ENCODE data around the gene RAB22A.
A peak's percentile ranks its signal among the peaks of the same experiment; 100 is the strongest.

RAB22A gene

GRCh38 chr20:58300321-58300720, 9.2 kb upstream of the RAB22A start:
- Histone ChIP-seq H3K27me3 (ENCODE audit: control insufficient read depth in 5 of 5, insufficient read depth in 4 of 5, low read length in 5 of 5) (no peaks in the 10 kb centered on the region), H3K9me3 (ENCODE audit: control insufficient read depth in 5 of 5, low read length in 5 of 5) (no peaks in the 10 kb centered on the region), H3K27ac (ENCODE audit: low read depth, low read length) (no peak overlapping the region), H3K4me3 (ENCODE audit: low read depth in 1 of 5, low read length in 5 of 5) (no peak overlapping the region), H3K9ac (ENCODE audit: low read length in 5 of 5) (no peak overlapping the region), H3K36me3 (ENCODE audit: control insufficient read depth in 5 of 5, insufficient read depth in 5 of 5, low read length in 5 of 5) (peaks cover 0 to 6% (median 2%) of the 10 kb centered on the region in 5 donors), H3K4me1 (ENCODE audit: control insufficient read depth in 5 of 5, insufficient read depth in 5 of 5, low read length in 5 of 5) (no peaks in the 10 kb centered on the region)

DNA sequence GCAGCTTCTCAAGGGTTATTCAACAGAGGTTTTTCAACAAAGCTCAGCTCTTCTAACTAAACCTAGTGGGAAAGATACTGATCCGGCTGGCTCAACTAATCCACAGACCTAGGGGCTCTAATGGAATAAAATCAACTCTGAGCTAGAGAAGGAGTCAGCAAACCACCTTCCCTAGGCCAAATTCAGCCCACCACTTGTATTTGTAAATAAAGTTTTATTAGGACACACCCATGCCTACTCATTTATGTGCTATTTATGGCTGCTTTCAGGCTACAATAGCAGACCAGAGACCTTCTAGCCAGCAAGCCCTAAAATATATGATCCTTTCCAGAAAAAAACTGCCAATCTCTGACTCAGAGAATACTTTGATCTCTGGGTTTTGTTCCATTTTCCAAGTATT, 6.0 kb upstream of the RAB22A start:
- no peak overlapping the region for H3K27ac ChIP-seq (ENCODE audit: low read depth, low read length)

GRCh38 chr20:58305061-58305460, 4.5 kb upstream of the RAB22A start:
- no peak overlapping the region for H3K4me3 ChIP-seq (ENCODE audit: low read depth in 1 of 5, low read length in 5 of 5)
- H3K27ac ChIP-seq (ENCODE audit: low read depth, low read length): no peak overlapping the region
- no peaks in the 10 kb centered on the region for H3K27me3 ChIP-seq (ENCODE audit: control insufficient read depth in 5 of 5, insufficient read depth in 4 of 5, low read length in 5 of 5)
- no peaks in the 10 kb centered on the region for H3K9me3 ChIP-seq (ENCODE audit: control insufficient read depth in 5 of 5, low read length in 5 of 5)
- H3K4me1 ChIP-seq (ENCODE audit: control insufficient read depth in 5 of 5, insufficient read depth in 5 of 5, low read length in 5 of 5): peaks cover 2 to 21% (median 10%) of the 10 kb centered on the region in 5 donors
- H3K36me3 ChIP-seq (ENCODE audit: control insufficient read depth in 5 of 5, insufficient read depth in 5 of 5, low read length in 5 of 5): peaks cover 0 to 3% (median 2%) of the 10 kb centered on the region in 5 donors
- no peak overlapping the region for H3K9ac ChIP-seq (ENCODE audit: low read length in 5 of 5)

More for the DNA sequence above, 6.0 kb upstream of the RAB22A start:
- no peaks in the 10 kb centered on the region for H3K27me3 ChIP-seq (ENCODE audit: control insufficient read depth in 5 of 5, insufficient read depth in 4 of 5, low read length in 5 of 5)
- no peaks in the 10 kb centered on the region for H3K9me3 ChIP-seq (ENCODE audit: control insufficient read depth in 5 of 5, low read length in 5 of 5)
- H3K4me3 ChIP-seq (ENCODE audit: low read depth in 1 of 5, low read length in 5 of 5): no peak overlapping the region
- H3K4me1 ChIP-seq (ENCODE audit: control insufficient read depth in 5 of 5, insufficient read depth in 5 of 5, low read length in 5 of 5): peaks cover 2 to 13% (median 5%) of the 10 kb centered on the region in 5 donors
- H3K36me3 ChIP-seq (ENCODE audit: control insufficient read depth in 5 of 5, insufficient read depth in 5 of 5, low read length in 5 of 5): peaks cover 0 to 3% (median 2%) of the 10 kb centered on the region in 5 donors
- H3K9ac ChIP-seq (ENCODE audit: low read length in 5 of 5): peak overlapping the region in 1 of 5 donors; percentile 4

DNA sequence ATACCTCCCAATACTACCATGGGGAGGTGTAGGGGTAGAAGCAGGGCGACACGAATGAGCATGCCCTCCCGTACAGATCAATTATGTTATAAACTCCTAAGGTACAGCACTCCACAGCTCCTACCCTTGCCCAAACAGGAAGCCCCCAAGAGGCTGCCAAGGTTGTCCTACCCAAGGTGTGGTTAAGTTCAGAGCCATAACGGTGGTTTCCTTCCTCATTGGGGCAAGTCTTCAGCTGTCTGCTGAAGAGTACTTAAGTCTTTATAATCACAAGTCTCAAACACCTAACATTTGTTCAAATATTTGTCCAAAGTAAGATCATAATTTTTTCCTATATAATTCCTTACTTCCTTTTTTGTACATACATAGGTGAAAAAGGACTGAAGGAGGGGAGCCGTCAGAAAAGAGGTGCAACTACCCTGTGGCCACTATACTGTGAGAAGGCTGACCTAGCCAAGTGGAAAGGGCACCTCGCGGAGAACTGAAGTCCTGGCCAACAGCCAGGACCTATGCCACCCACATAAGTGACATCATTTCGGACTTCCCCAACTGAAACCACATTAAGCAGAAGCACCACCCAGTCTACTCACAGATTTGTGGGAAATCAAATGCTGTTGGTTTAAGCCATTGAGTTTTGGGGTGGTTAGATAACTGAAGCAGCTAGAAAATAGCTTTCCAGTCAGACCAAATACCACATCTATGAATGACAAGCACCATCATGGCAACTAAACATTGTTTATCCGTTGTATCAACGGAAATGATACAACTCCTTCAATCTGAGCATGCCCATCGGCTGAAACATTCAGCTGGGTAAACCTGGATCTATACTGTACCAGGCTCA, 2.9 kb upstream of the RAB22A start:
- Histone ChIP-seq H3K27me3 (ENCODE audit: control insufficient read depth in 5 of 5, insufficient read depth in 4 of 5, low read length in 5 of 5) (no peaks in the 10 kb centered on the region), H3K9me3 (ENCODE audit: control insufficient read depth in 5 of 5, low read length in 5 of 5) (no peaks in the 10 kb centered on the region), H3K4me3 (ENCODE audit: low read depth in 1 of 5, low read length in 5 of 5) (no peak overlapping the region), H3K9ac (ENCODE audit: low read length in 5 of 5) (no peak overlapping the region), H3K36me3 (ENCODE audit: control insufficient read depth in 5 of 5, insufficient read depth in 5 of 5, low read length in 5 of 5) (peaks cover 0 to 2% (median under 1%) of the 10 kb centered on the region in 5 donors), H3K4me1 (ENCODE audit: control insufficient read depth in 5 of 5, insufficient read depth in 5 of 5, low read length in 5 of 5) (peaks cover 5 to 32% (median 21%) of the 10 kb centered on the region in 5 donors), H3K27ac (ENCODE audit: low read depth, low read length) (no peak overlapping the region)

- no peak overlapping the region for H3K4me3 ChIP-seq (ENCODE audit: low read depth in 1 of 5, low read length in 5 of 5)
- H3K4me1 ChIP-seq (ENCODE audit: control insufficient read depth in 5 of 5, insufficient read depth in 5 of 5, low read length in 5 of 5): peaks cover 5 to 32% (median 21%) of the 10 kb centered on the region in 5 donors
- H3K9me3 ChIP-seq (ENCODE audit: control insufficient read depth in 5 of 5, low read length in 5 of 5): no peaks in the 10 kb centered on the region
- no peak overlapping the region for H3K9ac ChIP-seq (ENCODE audit: low read length in 5 of 5)
- peaks cover 0 to 5% (median 0%) of the 10 kb centered on the region in 5 donors for H3K36me3 ChIP-seq (ENCODE audit: control insufficient read depth in 5 of 5, insufficient read depth in 5 of 5, low read length in 5 of 5)
- H3K27ac ChIP-seq (ENCODE audit: low read depth, low read length): no peak overlapping the region
- no peaks in the 10 kb centered on the region for H3K27me3 ChIP-seq (ENCODE audit: control insufficient read depth in 5 of 5, insufficient read depth in 4 of 5, low read length in 5 of 5)
These were observed 2.2 kb upstream of the RAB22A start for GRCh38 chr20:58307270-58307669.

DNA sequence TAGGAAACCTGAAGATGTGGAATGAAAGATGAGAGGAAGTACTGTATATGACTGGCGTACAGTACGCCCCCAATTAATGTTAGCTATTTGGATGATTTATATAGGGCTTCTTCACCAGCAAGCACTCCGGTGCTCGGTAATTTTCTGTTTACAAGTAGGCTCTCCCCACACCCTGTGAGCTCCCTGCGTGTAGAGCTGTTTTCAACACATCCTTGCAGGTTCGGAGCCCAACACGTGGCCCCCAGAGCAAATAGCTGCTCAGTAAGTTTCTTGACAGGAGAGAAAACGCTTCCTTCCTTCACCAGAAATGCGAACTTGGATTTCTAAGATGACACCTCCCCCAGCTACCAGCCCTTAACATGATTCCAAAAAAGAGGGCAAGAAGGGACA, 1.2 kb upstream of the RAB22A start:
- Histone ChIP-seq H3K4me3 (ENCODE audit: low read depth in 1 of 5, low read length in 5 of 5) (peak overlapping the region; percentile 79 to 92 (median 85)), H3K36me3 (ENCODE audit: control insufficient read depth in 5 of 5, insufficient read depth in 5 of 5, low read length in 5 of 5) (peaks cover 0 to 10% (median 8%) of the 10 kb centered on the region in 5 donors), H3K27ac (ENCODE audit: low read depth, low read length) (peak overlapping the region; percentile 50), H3K4me1 (ENCODE audit: control insufficient read depth in 5 of 5, insufficient read depth in 5 of 5, low read length in 5 of 5) (peaks cover 5 to 32% (median 21%) of the 10 kb centered on the region in 5 donors), H3K27me3 (ENCODE audit: control insufficient read depth in 5 of 5, insufficient read depth in 4 of 5, low read length in 5 of 5) (no peaks in the 10 kb centered on the region), H3K9me3 (ENCODE audit: control insufficient read depth in 5 of 5, low read length in 5 of 5) (no peaks in the 10 kb centered on the region), H3K9ac (ENCODE audit: low read length in 5 of 5) (peak overlapping the region in 4 of 5 donors; percentile 48 to 74 (median 64))

DNA sequence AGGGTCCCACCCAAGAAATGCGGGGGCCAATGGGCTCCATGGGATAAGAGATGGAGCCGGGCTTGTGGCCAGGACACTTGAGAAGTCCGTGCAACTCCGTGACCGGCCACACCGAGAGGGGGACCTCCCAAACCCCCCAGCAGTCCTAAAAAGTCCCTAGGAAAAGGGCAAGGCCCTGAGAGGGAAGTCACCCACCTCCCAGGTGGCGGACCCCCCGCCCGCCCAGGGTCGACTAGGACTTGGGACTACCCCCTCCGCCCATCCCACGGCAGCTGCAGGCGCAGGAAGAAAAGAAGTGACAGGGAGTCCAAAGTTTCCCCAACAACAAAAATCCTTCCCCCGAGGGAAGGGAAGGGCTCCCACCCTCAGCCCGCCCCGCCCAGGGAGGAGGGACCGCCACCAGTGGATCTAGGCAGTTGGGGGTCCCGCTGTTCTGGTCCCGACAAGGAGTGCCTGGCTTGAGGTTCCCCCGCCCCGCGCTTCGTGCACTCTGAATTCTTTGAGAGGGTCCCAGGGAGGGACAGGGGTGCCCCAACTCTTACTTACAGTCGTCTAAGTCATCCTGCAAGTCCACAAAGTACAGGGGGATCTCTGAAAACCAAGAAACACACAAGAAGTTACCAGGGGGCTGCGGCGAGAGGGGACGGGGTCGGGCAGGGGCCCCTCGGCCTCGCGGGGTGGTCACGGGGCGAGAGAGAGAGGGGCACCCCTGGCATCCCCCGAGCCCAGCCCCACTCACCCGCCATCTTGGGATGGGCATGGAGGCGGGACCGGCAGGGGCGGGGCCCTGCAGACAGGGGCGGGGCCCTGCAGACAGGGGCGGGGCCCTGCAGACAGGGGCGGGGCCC, 611 bp upstream of the RAB22A start:
- H3K27ac ChIP-seq (ENCODE audit: low read depth, low read length): peak overlapping the region; percentile 50
- H3K4me1 ChIP-seq (ENCODE audit: control insufficient read depth in 5 of 5, insufficient read depth in 5 of 5, low read length in 5 of 5): peaks cover 5 to 32% (median 21%) of the 10 kb centered on the region in 5 donors
- H3K4me3 ChIP-seq (ENCODE audit: low read depth in 1 of 5, low read length in 5 of 5): peak overlapping the region; percentile 79 to 92 (median 85)
- H3K36me3 ChIP-seq (ENCODE audit: control insufficient read depth in 5 of 5, insufficient read depth in 5 of 5, low read length in 5 of 5): peaks cover 0 to 17% (median 12%) of the 10 kb centered on the region in 5 donors
- no peaks in the 10 kb centered on the region for H3K27me3 ChIP-seq (ENCODE audit: control insufficient read depth in 5 of 5, insufficient read depth in 4 of 5, low read length in 5 of 5)
- peak overlapping the region in 4 of 5 donors; percentile 46 to 74 (median 64) for H3K9ac ChIP-seq (ENCODE audit: low read length in 5 of 5)
- H3K9me3 ChIP-seq (ENCODE audit: control insufficient read depth in 5 of 5, low read length in 5 of 5): no peaks in the 10 kb centered on the region

DNA sequence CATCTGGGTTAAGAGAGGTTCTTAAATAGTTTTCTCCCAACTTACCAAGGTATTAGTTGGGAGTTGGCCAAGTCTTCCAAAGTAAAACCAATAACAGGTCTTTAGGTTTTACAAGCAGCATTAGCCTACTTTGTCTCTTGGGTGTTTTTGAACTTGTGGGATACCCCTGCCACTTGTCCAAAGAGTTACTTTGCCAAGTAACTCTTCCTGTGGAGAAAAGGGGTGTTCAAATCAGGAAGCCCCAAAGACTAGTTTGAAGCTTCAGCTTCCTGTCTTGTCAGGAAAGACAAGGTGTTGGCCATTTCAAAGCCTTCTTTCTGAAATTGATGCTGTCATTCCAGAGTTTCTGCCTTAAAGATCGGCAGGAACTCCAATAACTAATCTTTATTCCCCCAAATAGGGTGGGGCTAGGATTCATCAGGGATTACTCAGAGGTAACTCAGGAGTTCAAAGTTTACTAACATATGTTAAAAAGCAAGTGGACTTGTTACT, 822 bp downstream of the RAB22A start:
- Histone ChIP-seq H3K36me3 (ENCODE audit: control insufficient read depth in 5 of 5, insufficient read depth in 5 of 5, low read length in 5 of 5) (peaks cover 0 to 25% (median 21%) of the 10 kb centered on the region in 5 donors), H3K9ac (ENCODE audit: low read length in 5 of 5) (peak overlapping the region; percentile 63 to 94 (median 93)), H3K4me3 (ENCODE audit: low read depth in 1 of 5, low read length in 5 of 5) (peak overlapping the region; percentile 77 to 85 (median 82)), H3K27me3 (ENCODE audit: control insufficient read depth in 5 of 5, insufficient read depth in 4 of 5, low read length in 5 of 5) (no peaks in the 10 kb centered on the region), H3K9me3 (ENCODE audit: control insufficient read depth in 5 of 5, low read length in 5 of 5) (no peaks in the 10 kb centered on the region), H3K4me1 (ENCODE audit: control insufficient read depth in 5 of 5, insufficient read depth in 5 of 5, low read length in 5 of 5) (peaks cover 5 to 32% (median 21%) of the 10 kb centered on the region in 5 donors), H3K27ac (ENCODE audit: low read depth, low read length) (peak overlapping the region; percentile 76)

DNA sequence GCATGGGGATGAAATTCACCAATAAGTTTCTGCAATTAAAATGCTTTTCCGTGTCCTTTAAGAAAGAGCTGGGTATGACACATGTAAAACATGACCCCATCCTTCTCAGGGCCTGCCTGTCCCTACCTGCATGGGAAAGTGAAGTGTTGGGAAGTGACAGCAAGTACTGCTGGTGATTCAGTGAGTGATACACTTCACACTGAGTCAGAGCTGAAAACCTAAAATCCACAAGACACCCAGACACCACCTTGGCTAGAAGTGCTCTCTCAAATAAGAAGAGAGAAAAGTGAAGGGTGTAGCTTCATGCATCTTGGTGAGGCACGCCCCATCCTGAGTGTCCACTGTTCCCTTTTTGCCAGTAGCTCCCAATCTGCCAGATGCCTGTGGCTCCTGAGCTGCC, 3.3 kb downstream of the RAB22A start:
- no peak overlapping the region for H3K4me3 ChIP-seq (ENCODE audit: low read depth in 1 of 5, low read length in 5 of 5)
- H3K27me3 ChIP-seq (ENCODE audit: control insufficient read depth in 5 of 5, insufficient read depth in 4 of 5, low read length in 5 of 5): no peaks in the 10 kb centered on the region
- H3K4me1 ChIP-seq (ENCODE audit: control insufficient read depth in 5 of 5, insufficient read depth in 5 of 5, low read length in 5 of 5): peaks cover 5 to 23% (median 21%) of the 10 kb centered on the region in 5 donors
- H3K27ac ChIP-seq (ENCODE audit: low read depth, low read length): no peak overlapping the region
- no peaks in the 10 kb centered on the region for H3K9me3 ChIP-seq (ENCODE audit: control insufficient read depth in 5 of 5, low read length in 5 of 5)
- peaks cover 0 to 39% (median 36%) of the 10 kb centered on the region in 5 donors for H3K36me3 ChIP-seq (ENCODE audit: control insufficient read depth in 5 of 5, insufficient read depth in 5 of 5, low read length in 5 of 5)
- no peak overlapping the region for H3K9ac ChIP-seq (ENCODE audit: low read length in 5 of 5)
